DND-41 (cell line): Measurements from ENCODE around the gene TMEM242.

Source experiments
- CTCF ChIP-seq: IDR thresholded peaks from 2 replicates; pipeline ENCODE4 v1.5.1; 2012; ENCODE audit warnings: borderline replicate concordance, low read length, moderate library complexity, mild to moderate bottlenecking; ENCODE audit not compliant: poor library complexity, severe bottlenecking; ENCODE audit errors: extremely low read depth
- EZH2 ChIP-seq: IDR thresholded peaks from 3 replicates; pipeline ENCODE4 v1.6.1; 2012; ENCODE audit warnings: borderline replicate concordance, low read depth, mild to moderate bottlenecking, moderate library complexity, low read length, inconsistent platforms; ENCODE audit not compliant: severe bottlenecking

GRCh38 chr6:157280947-157281346 is 42.4 kb downstream of the TMEM242 start:
- TF ChIP-seq CTCF (no peak), EZH2 (no peak)
